SH-SY5Y (cell line): ENCODE measurements around the gene SLC30A3.

Experiments
- GATA2 ChIP-seq: IDR thresholded peaks from 2 replicates; pipeline ENCODE4 v1.6.1; 2011; ENCODE audit warnings: mild to moderate bottlenecking, low read depth, low read length
- GATA3 ChIP-seq: IDR thresholded peaks from 2 replicates; pipeline ENCODE4 v1.6.1; 2011; ENCODE audit warnings: low read depth, mild to moderate bottlenecking, low read length, moderate library complexity

DNA sequence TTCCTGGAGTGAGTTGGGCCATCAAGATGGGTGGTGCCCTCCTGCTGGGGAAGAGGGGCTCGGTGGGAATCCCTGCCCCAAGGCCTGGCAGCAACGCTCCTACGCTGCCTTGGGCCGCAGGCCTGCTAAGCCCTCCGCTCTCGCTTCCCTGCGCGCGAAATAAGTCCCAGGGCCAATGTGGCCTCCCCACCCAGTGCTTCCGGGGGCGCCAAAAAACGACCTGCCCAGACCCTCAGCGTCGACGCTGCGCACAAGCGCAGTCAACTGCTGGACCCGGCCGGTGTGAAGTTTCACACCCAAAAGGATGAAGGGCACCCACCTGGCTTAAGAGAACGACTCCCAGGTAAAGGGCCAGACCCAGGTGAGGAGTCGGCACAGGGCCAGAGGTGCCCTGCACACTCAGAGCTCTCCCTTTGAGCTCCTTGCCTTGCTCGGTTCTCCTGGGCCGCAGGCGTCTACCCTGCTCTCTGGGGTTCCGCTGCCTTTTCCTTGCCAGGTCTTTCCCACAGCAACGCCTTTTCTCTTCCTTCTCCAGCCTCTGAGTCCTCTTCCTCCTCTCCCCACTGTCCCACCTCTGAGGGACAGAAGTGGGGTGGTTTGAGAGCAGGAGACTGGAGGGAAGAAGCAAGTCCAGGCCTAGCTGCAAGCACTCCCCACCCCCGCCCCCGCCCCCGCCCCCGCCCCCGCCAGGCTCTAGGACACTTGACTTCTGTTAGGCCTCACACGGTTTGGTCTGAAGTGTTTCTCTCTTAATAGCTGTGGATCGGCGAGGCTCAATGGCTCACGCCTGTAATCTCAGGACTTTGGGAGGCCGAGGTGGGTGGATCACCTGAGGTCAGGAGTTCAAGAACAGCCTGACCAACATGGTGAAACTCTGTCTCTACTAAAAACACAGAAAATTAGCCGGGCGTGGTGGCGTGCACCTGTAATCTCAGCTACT is 12.6 kb upstream of the SLC30A3 start, which contains the start of gene DNAJC5G:
- no peak for TF ChIP-seq GATA2
- no peak for TF ChIP-seq GATA3
